Measurements from ENCODE around the gene RETSAT.

RETSAT gene

GRCh38 chr2:85357736-85358135 lies 3.4 kb upstream of the RETSAT start:
- Histone ChIP-seq H3K36me3 (no peaks in the 10 kb centered on the region), H3K4me3 (ENCODE audit: low read depth, low read length) (no peak overlapping the region), H3K27me3 (no peaks in the 10 kb centered on the region), H3K4me1 (no peaks in the 10 kb centered on the region), H3K9me3 (no peaks in the 10 kb centered on the region)
- TF ChIP-seq CTCF (IDR thresholded peaks at IDR 0.05; ENCODE audit: low read depth, low read length) = no peak
- DNase-seq = no peak

GRCh38 chr2:85356186-85356585 lies 1.9 kb upstream of the RETSAT start:
- DNase-seq = no peak
- Histone ChIP-seq H3K4me1 (no peaks in the 10 kb centered on the region), H3K4me3 (ENCODE audit: low read depth, low read length) (no peak overlapping the region), H3K36me3 (no peaks in the 10 kb centered on the region), H3K9me3 (no peaks in the 10 kb centered on the region), H3K27me3 (no peaks in the 10 kb centered on the region)
- TF ChIP-seq CTCF (IDR thresholded peaks at IDR 0.05; ENCODE audit: low read depth, low read length) = no peak

GRCh38 chr2:85355521-85355920 lies 1.2 kb upstream of the RETSAT start:
- H3K9me3 ChIP-seq = no peaks in the 10 kb centered on the region

GRCh38 chr2:85355073-85355410 lies 714 bp upstream of the RETSAT start:
- Histone ChIP-seq H3K9me3 (no peaks in the 10 kb centered on the region), H3K36me3 (no peaks in the 10 kb centered on the region), H3K27me3 (no peaks in the 10 kb centered on the region), H3K4me3 (ENCODE audit: low read depth, low read length) (peak overlapping the region; percentile 91), H3K4me1 (no peaks in the 10 kb centered on the region)
- no peak for TF ChIP-seq CTCF (IDR thresholded peaks at IDR 0.05; ENCODE audit: low read depth, low read length)
- no peak for DNase-seq

More at GRCh38 chr2:85355521-85355920, 1.2 kb upstream of the RETSAT start:
- Histone ChIP-seq H3K36me3 (no peaks in the 10 kb centered on the region), H3K27me3 (no peaks in the 10 kb centered on the region), H3K4me1 (no peaks in the 10 kb centered on the region), H3K4me3 (ENCODE audit: low read depth, low read length) (peak overlapping the region; percentile 91)
- TF ChIP-seq CTCF (IDR thresholded peaks at IDR 0.05; ENCODE audit: low read depth, low read length) = no peak
- no peak for DNase-seq

GRCh38 chr2:85353876-85354285 lies 447 bp downstream of the RETSAT start:
- H3K9me3 ChIP-seq = no peaks in the 10 kb centered on the region
- no peaks in the 10 kb centered on the region for H3K4me1 ChIP-seq
- DNase-seq = no peak
- TF ChIP-seq CTCF (IDR thresholded peaks at IDR 0.05; ENCODE audit: low read depth, low read length) = no peak
- peak overlapping the region; percentile 91 for H3K4me3 ChIP-seq (ENCODE audit: low read depth, low read length)
- H3K36me3 ChIP-seq = no peaks in the 10 kb centered on the region
- H3K27me3 ChIP-seq = no peaks in the 10 kb centered on the region

GRCh38 chr2:85347599-85347998 lies 6.7 kb downstream of the RETSAT start:
- Histone ChIP-seq H3K36me3 (no peaks in the 10 kb centered on the region), H3K4me3 (ENCODE audit: low read depth, low read length) (no peak overlapping the region), H3K27me3 (no peaks in the 10 kb centered on the region), H3K9me3 (no peaks in the 10 kb centered on the region), H3K4me1 (no peaks in the 10 kb centered on the region)
- DNase-seq = no peak
- no peak for TF ChIP-seq CTCF (IDR thresholded peaks at IDR 0.05; ENCODE audit: low read depth, low read length)
